ENCODE measurements around the gene MXRA8. TPM values are rescaled to one million over a fixed set of nuclear protein-coding genes. Genes with fewer than 3 reads are reported as not detected.

Gene MXRA8
- total and polyA plus RNA-seq, 9 of the 15 experiments (the other 6 are each of a cell fraction or from before 2014, with no cell fraction given) = 0.66 to 11.3 (median 6.3) TPM

DNA sequence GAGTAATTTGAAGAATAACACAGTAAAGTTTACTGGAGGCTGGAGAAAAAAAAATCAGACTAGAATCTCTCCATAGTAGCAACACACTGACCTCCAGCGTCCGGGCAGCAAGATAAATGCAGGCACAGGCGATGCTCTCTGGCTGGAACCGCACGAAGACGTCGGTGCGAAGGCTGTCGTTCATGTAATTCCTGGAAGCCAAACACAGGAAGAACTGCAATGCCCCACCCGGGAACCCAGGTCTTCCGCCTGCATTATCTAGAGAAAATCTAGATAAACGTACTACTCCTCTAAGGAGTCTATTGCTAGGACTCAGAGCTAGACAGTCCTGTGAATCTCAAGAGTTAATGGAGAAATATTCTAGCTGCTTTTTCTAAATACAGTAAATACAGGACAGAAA, 32.3 kb upstream of the MXRA8 start (continued):
- TF ChIP-seq HNRNPL (IDR thresholded peaks at IDR 0.05; ENCODE audit: low read depth, low read length) (no peak), THRA (IDR thresholded peaks at IDR 0.05) (no peak), RFX1 (IDR thresholded peaks at IDR 0.05) (no peak), ZNF165 (CRISPR knock-in tag; IDR thresholded peaks at IDR 0.05; ENCODE audit: borderline replicate concordance) (no peak), TCF15 (CRISPR knock-in tag; IDR thresholded peaks at IDR 0.05) (no peak), KAT8 (IDR thresholded peaks at IDR 0.05; ENCODE audit: low read depth) (no peak), SMARCA4 (IDR thresholded peaks at IDR 0.05) (no peak), SRSF9 (IDR thresholded peaks at IDR 0.05; ENCODE audit: borderline replicate concordance, low read depth, low read length) (no peak), TRIM25 (IDR thresholded peaks at IDR 0.05; ENCODE audit: borderline replicate concordance) (no peak), DPF2 (IDR thresholded peaks at IDR 0.05) (no peak), HNRNPH1 (optimal IDR thresholded peaks at IDR 0.05; ENCODE audit: low read depth, low read length) (no peak), JUND (IDR thresholded peaks at IDR 0.05; ENCODE audit: borderline replicate concordance, low read depth, low read length) (no peak), JUND (tag; IDR thresholded peaks at IDR 0.05; ENCODE audit: borderline replicate concordance, low read depth, low read length) (peak; percentile 14; the same call in 1 of the 3 replicates), ZC3H8 (IDR thresholded peaks at IDR 0.05) (no peak), PHB2 (IDR thresholded peaks at IDR 0.05; ENCODE audit: low read depth) (no peak), RBM17 (IDR thresholded peaks at IDR 0.05; ENCODE audit: borderline replicate concordance, low read depth, low read length) (no peak), POLR2AphosphoS5 (IDR thresholded peaks at IDR 0.05; ENCODE audit: control insufficient read depth, insufficient read depth, low read depth, low read length) (no peak), PTRF (tag; IDR thresholded peaks at IDR 0.05) (no peak), RCOR1 (IDR thresholded peaks at IDR 0.05; ENCODE audit: borderline replicate concordance in 1 of 2, low read depth in 2 of 2, low read length in 2 of 2) (peak in 1 of 2 experiments; percentile 54; a peak in 1 of 4 replicates), ELF1 (tag; IDR thresholded peaks at IDR 0.05) (peak; percentile 58), GABPA (tag; conservative IDR thresholded peaks at IDR 0.05; ENCODE audit: low read depth) (peak; percentile 59), GABPB1 (CRISPR knock-in tag; IDR thresholded peaks at IDR 0.05) (no peak)
- TF ChIP-seq, protein P1, sequence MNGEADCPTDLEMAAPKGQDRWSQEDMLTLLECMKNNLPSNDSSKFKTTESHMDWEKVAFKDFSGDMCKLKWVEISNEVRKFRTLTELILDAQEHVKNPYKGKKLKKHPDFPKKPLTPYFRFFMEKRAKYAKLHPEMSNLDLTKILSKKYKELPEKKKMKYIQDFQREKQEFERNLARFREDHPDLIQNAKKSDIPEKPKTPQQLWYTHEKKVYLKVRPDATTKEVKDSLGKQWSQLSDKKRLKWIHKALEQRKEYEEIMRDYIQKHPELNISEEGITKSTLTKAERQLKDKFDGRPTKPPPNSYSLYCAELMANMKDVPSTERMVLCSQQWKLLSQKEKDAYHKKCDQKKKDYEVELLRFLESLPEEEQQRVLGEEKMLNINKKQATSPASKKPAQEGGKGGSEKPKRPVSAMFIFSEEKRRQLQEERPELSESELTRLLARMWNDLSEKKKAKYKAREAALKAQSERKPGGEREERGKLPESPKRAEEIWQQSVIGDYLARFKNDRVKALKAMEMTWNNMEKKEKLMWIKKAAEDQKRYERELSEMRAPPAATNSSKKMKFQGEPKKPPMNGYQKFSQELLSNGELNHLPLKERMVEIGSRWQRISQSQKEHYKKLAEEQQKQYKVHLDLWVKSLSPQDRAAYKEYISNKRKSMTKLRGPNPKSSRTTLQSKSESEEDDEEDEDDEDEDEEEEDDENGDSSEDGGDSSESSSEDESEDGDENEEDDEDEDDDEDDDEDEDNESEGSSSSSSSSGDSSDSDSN (IDR thresholded peaks at IDR 0.05; ENCODE audit: borderline replicate concordance in 1 of 2, low read depth in 2 of 2, low read length in 2 of 2) = 0 out of 4 replicates have a peak, but pooled peaks of 1 of the 2 experiments have one; percentile 69
- TF ChIP-seq, protein P2, sequence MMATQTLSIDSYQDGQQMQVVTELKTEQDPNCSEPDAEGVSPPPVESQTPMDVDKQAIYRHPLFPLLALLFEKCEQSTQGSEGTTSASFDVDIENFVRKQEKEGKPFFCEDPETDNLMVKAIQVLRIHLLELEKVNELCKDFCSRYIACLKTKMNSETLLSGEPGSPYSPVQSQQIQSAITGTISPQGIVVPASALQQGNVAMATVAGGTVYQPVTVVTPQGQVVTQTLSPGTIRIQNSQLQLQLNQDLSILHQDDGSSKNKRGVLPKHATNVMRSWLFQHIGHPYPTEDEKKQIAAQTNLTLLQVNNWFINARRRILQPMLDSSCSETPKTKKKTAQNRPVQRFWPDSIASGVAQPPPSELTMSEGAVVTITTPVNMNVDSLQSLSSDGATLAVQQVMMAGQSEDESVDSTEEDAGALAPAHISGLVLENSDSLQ (IDR thresholded peaks at IDR 0.05) = peak; percentile 63
